EH (cell line): ENCODE results near the gene PRRT3.
"Not testable (repeated sequence)": the region's sequence is repeated elsewhere in the genome, so short reads cannot be mapped to it uniquely, and the experiment has no call there.

Experiments used
- DNase-seq: peaks from one replicate; pipeline ENCODE4 v3.0.0-alpha.2; 2015; ENCODE audit warnings: low read depth

PRRT3 gene

GRCh38 chr3:9947025-9947995 is 4.9 kb downstream of the PRRT3 start:
- DNase-seq = peak; percentile 80

- peak; percentile 91 for DNase-seq
Measured at GRCh38 chr3:9946112-9947024, 5.8 kb downstream of the PRRT3 start.

- DNase-seq = no peak
Measured at GRCh38 chr3:9945358-9945757, 6.8 kb downstream of the PRRT3 start.

- no peak for DNase-seq
Measured at GRCh38 chr3:9944271-9944670, 7.9 kb downstream of the PRRT3 start.

GRCh38 chr3:9942934-9943690 is 9.1 kb downstream of the PRRT3 start:
- DNase-seq = no peak

GRCh38 chr3:9942164-9942563 is 10.0 kb downstream of the PRRT3 start:
- no peak for DNase-seq

- no peak for DNase-seq
Measured at GRCh38 chr3:9940746-9941145, 11.5 kb downstream of the PRRT3 start.

GRCh38 chr3:9939906-9940305 is 12.3 kb downstream of the PRRT3 start:
- DNase-seq = not testable (repeated sequence)

GRCh38 chr3:9938966-9939365 is 13.2 kb downstream of the PRRT3 start:
- no peak for DNase-seq

- DNase-seq = no peak
Measured at GRCh38 chr3:9937486-9938238, 14.5 kb downstream of the PRRT3 start.

GRCh38 chr3:9935966-9936510 is 16.2 kb downstream of the PRRT3 start:
- no peak for DNase-seq

GRCh38 chr3:9934993-9935392 is 17.2 kb downstream of the PRRT3 start:
- no peak for DNase-seq

- no peak for DNase-seq
Measured at GRCh38 chr3:9934235-9934621, 18.0 kb downstream of the PRRT3 start.

GRCh38 chr3:9933561-9934234 is 18.5 kb downstream of the PRRT3 start, which contains the start of gene CRELD1:
Gene CRELD1, plus strand, starts transcription at chr3:9933834. Its CDS starts 605 bp downstream, at chr3:9934439.
- peak; percentile 88 for DNase-seq

- DNase-seq = peak; percentile 76
Measured at GRCh38 chr3:9932843-9933560, 19.2 kb downstream of the PRRT3 start.

GRCh38 chr3:9932535-9932842 is 19.7 kb downstream of the PRRT3 start:
- DNase-seq = no peak

GRCh38 chr3:9930804-9931418 is 21.3 kb downstream of the PRRT3 start:
- no peak for DNase-seq

- no peak for DNase-seq
Measured at GRCh38 chr3:9928158-9928557, 24.1 kb downstream of the PRRT3 start.
